ENCODE results near the gene PRSS56.
"Not testable (repeated sequence)": the region's sequence is repeated elsewhere in the genome, so short reads cannot be mapped to it uniquely, and the experiment has no call there.

The PRSS56 gene

DNA sequence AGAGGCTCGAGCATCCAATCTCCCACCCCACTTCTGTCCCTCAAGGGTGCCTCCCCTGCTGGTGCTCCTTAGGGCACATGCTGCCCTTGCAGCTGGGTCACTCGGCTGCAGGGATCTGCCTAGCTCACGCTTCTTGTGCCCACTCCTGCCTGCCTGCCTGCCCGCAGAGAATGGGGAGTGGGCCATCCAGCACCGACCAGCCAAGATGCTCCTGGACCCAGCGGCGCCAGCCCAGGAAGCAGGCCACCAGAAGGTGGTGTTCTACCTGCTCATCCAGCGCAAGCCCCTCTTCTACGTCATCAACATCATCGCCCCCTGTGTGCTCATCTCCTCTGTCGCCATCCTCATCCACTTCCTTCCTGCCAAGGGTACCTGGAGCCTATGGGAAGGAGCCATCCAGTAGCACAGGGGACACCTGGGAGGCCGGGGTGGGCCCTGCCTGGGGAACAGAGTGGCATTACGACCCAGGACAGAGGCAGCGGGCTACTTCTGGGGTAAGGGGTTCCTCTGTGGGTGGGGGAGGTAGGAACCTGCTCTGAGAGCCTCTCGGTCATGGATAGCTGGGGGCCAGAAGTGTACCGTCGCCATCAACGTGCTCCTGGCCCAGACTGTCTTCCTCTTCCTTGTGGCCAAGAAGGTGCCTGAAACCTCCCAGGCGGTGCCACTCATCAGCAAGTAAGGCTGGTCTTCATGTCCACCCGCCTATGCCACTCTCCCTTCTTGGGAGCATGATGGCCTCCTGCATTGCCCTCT lies 22.7 kb downstream of the PRSS56 start:
- DNase-seq: no peak

DNA sequence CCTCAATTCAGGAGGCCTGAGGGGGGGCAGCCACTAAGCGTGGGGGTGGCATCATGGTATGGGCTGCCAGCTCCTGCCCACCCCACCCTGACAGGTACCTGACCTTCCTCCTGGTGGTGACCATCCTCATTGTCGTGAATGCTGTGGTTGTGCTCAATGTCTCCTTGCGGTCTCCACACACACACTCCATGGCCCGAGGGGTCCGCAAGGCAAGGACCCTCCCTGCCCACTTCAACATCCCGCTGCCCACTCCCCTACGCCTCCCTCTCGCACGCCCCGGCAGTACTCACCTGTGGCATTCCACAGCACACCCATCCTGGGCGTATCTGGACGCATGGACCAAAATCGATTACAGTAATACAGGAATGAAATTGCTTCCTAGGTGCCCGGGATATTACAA lies 23.3 kb downstream of the PRSS56 start:
- no peak for DNase-seq

DNA sequence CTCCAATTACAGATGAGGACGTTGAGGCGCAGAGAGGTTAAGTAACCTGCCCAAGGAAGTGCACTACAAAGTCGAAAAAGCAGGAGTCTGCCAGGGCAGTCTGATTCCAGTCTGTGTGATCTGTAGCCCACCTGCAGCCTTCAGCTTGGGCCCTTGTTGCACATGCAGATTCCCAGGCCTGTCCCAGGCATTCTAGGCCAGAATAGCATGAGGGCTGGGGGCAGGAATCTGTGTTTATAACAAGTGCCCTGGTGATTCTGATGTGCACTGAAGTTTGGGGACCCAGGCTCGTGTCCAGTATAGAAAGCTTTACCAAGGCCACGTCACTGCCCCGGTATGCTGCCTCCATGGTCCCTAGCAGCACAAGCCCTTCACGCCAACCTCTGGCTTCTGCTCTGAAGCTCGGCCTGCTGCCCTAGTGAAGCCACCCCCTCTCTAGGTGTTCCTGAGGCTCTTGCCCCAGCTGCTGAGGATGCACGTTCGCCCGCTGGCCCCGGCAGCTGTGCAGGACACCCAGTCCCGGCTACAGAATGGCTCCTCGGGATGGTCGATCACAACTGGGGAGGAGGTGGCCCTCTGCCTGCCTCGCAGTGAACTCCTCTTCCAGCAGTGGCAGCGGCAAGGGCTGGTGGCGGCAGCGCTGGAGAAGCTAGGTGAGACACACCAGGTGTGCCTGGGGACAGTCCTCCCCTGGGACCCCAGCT lies 23.9 kb downstream of the PRSS56 start:
- DNase-seq: no peak

DNA sequence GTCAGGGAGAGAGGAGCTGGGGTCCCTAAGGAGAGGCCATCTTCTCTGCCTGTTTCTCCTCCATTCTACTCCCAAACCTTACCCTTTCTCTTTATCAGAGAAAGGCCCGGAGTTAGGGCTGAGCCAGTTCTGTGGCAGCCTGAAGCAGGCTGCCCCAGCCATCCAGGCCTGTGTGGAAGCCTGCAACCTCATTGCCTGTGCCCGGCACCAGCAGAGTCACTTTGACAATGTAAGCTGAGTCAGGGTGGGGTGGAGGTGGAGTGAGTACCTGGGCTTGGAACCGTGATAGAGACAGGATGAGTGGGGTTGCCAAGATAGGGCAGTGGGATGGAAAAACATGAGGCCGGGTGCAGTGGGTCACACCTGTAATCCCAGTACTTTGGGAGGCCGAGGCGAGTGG lies 24.5 kb downstream of the PRSS56 start:
- DNase-seq: no peak

DNA sequence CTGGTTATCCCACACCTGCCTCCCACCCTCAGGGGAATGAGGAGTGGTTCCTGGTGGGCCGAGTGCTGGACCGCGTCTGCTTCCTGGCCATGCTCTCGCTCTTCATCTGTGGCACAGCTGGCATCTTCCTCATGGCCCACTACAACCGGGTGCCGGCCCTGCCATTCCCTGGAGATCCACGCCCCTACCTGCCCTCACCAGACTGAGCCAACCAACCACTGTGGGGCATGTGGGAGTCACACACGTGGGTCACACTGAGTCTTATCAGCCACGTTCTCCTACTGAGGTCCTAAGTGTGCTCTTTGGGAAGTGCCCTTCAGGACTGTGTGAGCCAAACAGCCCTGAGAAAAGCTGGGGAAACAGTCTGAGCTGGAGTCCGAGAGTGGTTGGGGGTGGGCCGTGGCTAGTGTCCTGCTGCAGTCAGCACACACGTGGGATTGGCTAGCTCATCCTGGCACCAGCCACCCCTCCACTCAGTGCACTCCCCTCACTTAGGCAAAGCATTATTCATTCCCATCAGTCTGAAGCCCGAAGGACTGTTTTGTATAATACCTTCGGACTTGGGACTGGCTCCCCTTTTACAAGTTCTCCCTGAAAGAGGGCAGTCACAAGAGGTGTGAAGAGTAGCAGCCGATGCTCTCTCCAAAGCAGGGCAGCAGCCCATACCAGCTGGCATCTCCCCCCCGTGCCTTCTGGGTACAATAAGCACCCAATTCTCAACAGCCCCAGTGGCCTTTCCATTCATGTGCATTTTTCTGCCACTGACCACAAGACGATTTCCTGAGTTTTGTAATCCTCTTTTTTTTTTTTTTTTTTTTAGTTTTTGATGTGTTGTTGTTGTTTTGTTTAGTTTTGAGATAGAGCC lies 25.6 kb downstream of the PRSS56 start:
- no peak for DNase-seq

DNA sequence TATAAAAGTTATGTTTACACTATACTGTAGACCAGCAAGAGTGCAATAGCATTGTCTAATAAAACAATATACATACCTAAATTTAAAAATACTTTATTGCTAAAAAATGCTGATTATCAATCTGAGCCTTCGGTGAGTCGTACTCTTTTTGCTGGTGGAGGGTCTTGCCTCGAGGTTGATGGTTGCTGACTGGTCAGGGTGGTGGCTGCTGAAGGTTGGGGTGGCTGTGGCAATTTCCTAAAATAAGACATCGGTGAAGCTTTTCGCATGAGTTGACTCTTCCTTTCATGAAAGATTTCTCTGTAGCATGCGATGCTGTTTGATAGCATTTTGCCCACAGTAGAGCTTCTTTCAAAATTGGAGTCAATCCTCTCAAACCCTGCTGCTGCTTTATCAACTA lies 27.8 kb downstream of the PRSS56 start:
- no peak for DNase-seq

DNA sequence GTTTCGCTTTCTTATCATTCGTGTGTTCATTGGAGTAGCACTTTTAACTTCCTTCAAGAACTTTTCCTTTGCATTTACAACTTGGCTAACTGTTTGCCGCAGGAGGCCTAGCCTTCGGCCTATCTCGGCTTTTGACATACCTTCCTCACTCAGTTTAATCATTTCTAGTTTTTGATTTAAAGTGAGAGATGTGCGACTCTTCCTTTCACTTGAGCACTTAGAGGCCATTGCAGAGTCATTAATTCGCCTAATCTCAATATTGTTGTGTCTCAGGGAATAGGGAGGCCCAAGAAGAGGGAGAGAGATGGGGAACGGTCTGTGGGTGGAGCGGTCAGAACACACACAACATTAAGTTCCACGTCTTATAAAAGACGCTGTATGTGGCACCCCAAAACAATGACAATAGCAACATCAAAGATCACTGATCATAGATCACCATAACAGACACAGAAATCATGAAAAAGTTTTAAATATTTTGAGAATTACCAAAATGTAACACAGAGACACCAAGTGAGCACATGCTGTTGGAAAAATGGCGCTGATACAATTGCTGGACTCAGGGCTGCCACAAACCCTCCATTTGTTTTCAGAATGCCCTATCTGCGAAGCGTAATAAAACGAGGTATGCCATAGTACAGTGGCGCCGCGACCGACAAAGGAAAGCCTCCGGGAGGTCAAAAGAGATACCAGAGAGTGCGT lies 29.6 kb downstream of the PRSS56 start:
- no peak for DNase-seq

DNA sequence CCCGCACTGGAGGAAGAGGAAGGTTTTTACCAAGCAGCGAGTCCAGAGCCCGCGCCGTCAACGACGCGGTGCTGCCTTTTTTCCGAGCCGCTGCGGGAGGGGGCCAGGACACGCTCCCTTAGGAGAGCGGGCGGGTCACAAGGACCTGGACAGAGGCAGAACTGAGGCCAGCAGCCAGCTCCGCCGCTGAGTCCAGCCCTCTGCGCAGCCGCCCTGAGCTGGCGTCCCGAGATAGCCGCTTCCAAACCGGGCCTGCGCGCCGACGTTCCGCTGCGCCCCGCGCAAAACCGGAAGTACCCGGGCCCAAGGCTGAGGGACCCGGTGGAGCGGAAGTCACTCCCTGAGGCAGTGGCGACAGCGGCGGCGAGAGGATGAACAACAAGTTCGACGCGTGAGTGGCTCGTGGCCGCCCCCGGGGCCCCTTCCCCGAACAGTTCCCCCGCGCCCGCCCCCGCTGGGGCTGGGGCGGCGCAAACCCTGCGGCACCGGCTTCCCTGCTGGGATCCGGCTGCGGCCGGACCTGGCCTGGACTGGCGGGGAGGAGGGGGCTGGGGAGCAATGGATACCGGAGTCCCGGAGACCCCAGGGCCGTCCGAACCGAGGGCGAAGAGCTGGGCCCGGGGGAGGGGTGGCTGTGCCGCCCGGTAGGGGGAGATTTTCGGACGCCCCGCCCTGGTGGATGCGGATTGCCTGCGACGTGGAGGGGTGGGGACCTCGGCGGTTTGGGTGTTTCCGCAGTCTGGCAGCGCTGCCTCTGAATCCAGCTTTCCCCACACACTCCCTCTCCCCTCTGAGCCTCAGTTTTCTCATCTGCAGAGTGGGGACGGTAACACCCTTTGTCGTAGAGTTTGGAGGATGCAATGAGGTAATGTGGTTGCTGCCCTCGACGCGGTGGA lies 30.4 kb downstream of the PRSS56 start, which contains the start of the genes EIF4E2 and TIGD1:
Gene EIF4E2 (plus strand): TSS at position 336 of the 896 bp plus-strand sequence. CDS start 36 bp downstream, at position 372.
Gene TIGD1 (minus strand): TSS at position 204 of the 896 bp plus-strand sequence. CDS start 675 bp downstream, outside the sequence.
- DNase-seq: peak; percentile 64

DNA sequence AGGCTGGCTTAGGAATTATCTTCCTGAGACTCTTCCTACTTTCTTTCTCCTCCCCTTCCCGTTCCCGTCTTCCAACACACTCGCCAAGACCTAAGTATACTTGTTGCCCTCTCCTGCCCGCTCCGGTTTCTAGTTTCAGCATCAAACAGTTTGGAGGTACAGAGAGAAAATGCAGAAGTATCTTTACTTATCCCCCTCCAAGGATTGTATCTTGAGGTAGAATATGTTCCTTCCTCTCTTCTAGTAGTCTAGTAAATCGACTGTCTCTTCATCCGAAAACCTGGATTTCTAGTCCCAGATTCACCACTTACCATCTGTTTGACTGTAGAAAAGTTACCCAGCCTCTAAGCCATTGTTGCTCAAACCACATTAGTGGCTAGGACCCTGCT lies 31.1 kb downstream of the PRSS56 start:
- DNase-seq: no peak

DNA sequence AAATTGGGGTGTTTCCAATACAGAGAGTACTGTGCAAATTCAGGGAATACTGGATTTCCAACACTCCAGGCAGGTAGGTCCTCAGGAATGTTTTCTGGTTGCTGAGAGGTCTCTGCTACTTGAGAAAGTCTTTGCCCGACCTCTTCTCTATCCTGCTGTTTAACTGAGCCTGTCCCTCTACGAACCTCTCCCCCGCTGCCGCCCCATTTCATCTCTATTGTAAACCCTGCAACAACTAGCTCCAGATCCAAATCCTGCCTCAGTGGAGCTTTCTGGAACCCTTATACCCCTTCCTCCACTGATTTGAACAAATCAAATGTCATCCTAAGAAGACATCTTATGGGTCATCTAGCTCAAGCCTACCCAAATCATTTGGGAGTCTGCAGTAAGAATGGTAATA lies 31.6 kb downstream of the PRSS56 start:
- no peak for DNase-seq

DNA sequence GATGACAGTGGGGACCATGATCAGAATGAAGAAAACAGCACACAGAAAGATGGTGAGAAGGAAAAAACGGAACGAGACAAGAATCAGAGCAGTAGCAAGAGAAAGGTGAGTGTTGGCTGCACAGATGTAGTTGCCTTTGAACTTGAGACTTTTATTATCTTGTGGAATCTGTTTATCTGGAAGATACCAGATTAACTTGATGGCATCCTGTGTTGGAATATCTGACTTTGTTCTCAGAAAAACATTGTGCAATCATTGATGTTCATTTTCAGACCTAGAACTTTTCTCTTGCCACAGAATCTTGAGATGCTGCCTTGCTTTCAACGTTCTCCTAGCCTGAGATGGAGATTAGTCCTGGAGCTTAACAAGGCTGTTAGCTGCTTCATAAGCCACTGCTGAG lies 36.2 kb downstream of the PRSS56 start:
- DNase-seq: no peak

DNA sequence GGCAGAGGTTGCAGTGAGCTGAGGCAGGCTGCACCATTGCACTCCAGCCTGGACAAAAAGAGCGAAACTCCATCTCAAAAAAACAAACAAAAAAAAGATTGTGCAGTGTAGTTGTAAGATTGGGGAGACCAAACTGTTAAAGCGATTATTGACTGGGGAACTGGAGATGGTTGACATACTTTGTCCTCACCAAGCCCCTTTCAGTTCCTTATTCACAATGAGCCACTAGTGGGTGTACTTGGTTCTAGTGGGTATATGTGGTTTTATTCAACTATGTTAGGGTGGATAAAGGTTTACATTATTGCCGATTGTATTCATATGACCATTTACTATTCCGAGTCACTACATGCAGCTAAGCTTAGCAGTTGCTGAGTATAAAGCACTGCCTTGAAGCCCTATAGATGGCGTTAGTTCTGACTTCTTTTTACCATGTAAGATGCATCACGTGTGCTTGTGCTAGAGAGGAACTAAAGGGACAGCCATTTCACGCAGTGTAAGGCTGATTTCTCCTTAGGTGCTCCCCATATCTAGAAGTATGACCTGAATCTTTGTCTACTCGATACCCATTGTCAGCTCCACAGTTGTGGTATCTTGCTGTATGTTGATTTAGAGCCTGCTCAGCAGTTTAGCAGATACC lies 42.4 kb downstream of the PRSS56 start:
- DNase-seq: no peak

DNA sequence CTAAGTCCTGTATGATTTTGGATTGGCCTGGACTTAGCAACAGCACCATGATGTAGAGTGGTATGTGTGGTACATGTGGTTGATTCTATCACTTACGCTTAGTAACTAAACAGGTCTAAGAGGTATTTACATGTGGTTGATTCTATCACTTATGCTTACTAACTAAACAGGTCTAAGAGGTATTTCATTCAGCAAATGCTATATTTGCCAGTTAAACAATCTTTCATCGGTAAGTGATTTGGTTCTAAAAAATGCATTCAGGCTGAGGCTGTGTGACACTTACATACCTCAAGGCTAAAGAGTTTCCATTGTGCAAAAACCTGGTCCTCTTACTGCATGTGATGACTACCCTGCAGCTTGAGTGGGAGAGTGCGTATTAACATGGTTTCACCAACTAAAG lies 43.4 kb downstream of the PRSS56 start:
- DNase-seq: no peak

DNA sequence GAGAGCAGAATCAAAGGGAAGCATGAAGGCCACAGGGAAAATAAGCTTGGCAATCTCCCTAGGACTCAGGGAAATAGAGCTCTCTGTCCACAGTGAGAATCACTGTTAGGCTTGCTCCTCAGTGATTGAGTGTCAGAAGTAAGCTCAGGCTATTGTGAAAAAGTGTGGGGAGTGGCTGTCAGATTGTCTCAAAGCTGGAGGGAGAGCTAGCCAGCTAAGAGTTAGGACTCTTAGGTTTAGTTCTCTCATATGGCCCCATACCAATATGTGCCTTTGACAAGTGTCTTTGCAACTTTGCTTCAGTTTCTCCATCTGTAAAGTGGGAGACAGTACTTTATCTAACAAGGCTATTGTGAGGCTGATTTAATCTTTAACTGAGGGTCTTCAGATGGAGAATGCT lies 47.5 kb downstream of the PRSS56 start:
- no peak for DNase-seq

DNA sequence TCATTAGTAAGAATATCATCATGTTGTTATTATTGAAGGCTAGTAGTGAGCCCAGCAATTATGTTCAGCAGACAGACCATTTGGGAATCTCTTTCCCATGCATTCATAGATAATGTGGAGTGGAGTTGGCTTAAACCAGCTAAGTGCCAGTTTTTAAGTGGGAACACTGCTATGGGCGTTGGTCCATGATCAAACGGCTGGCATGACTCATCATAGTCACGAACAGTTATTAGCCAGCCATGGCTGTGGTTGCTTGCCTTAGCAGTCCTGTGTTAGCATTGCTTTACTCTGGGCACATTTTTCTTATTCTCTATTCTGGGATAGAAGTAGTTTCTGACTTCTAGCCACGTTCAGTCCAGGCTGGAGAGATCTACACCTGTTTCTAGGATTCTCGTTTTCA lies 48.0 kb downstream of the PRSS56 start:
- DNase-seq: no peak

DNA sequence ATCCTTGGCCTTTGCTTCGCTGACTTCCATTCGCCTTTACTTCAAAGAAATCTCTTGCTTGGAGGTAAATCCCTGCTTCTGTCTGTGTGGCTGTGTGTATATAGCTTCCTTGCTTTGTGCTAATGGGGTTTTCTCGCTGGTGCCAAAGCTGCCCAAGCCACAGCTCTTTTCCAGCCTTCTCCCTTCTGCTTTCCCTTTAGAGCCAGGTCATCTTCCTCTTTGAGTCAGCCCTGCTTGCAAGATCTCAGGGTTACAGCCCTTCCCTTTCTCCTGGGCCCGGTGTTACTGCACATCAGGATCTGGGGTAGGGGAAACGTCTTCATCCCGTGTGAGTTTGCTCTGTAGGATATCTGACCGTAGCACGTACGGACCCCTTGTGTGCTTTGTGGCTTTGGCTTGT lies 49.4 kb downstream of the PRSS56 start:
- no peak for DNase-seq

DNA sequence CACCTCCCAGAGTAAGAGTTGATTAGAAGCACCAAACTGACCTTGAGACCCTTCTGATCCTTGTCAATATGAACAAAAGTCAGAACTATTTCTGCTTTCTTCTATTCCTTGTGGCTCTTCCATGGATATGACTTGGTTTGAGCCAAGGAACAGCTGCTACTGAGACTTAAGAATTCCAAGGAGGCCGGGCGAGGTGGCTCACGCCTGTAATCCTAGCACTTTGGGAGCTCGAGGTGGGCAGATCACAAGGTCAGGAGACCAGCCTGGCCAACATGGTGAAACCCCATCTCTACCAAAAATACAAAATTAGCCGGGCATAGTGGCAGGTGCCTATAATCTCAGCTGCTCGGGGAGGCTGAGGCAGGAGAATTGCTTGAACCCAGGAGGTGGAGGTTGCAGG lies 50.3 kb downstream of the PRSS56 start:
- not testable (repeated sequence) for DNase-seq

DNA sequence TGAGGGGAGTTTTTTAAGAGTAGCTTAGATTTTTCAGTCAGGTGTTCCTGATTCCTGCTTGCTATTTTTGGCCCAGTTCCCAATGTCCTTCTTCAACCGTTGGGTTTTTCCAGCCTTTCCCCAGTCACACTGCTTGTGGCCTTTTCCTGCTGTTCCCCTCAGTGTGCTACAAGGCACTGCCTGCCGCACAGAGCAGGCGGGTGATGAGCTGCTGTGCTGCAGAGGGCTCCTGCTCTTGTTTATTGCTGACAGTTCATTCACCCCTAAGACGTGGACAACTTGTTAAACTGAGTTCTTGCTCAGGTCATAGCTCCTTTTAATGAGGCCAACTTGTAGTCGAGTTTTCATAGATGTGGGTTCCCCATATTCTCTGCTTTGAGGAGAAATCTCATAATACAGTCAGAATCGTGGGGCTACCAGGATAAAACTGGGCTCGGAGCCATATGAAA lies 50.9 kb downstream of the PRSS56 start:
- DNase-seq: no peak

DNA sequence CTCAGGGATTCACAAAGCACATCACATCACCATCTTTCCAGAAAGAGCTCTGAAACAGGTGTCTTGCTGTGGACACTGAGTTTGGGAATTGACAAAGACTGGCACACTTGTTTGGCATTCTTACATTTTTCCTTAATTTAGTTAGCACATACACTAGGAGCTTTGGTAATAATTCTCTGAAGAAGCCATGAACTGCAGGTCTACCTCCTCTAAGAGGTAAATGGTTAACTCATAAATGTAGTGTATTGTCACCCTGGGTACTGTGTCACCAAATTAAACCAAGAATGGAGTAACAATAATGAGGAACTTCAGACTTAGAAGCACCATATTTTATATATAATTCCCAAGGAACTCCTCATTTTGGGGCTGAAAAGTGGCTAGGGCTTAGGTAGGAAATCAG lies 52.9 kb downstream of the PRSS56 start:
- DNase-seq: no peak

DNA sequence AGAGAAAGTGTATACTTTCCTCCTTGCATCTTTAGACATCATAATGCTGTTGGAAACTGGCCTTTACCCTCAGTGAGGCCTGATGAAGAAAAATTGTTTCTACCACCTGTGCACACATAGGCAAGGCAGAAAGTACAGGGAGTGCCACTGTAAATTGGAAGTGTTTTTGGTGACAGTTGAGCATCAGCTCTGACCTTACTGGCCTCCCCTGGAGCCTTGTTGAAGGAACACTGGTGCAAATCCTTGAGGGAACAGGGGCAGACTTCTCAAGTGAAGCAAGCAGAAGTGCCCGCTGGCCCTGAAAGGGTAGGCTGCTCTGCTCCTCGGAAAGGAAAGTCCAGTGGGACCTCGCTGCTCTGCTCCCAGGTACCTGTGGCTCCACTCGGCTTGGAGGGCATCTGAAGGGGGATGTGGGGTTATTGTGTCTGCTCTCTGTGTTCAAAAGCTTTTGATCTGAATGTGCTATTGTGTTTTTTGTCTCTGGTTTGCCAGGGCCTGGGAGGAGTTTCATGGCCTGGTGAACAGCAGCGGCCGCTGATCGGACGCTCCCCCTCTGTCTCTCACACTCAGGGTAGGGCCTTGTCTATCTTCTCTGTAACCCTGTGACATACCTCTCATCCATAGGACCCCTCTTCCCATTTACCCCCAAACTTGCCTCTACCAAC lies 53.7 kb downstream of the PRSS56 start:
- no peak for DNase-seq
